Measurements from ENCODE around the gene DOCK8.

- TF ChIP-seq EZH2phosphoT487 (IDR thresholded peaks at IDR 0.05; ENCODE audit: insufficient read depth, low read depth) (no peak), EZH2 (IDR thresholded peaks at IDR 0.05; ENCODE audit: insufficient read depth, poor library complexity, severe bottlenecking) (no peak)
Observed at GRCh38 chr9:214648-215493, at the start of gene DOCK8.

Measured in GM23248 (cell line).